Large intestine (tissue), 3 donors: ENCODE measurements around the gene PALD1. TPM values are rescaled to one million over a fixed set of nuclear protein-coding genes. Genes with fewer than 3 reads are reported as not detected.

Experiments
- DNase-seq, 2 donors: peaks; one replicate each; pipeline versions ENCODE4 v3.0.0 to v3.0.0-alpha.2; 2013
- H3K27ac ChIP-seq: one replicate; pipeline ENCODE4 v1.5.1; 2013; ENCODE audit warnings: low read length
- H3K27me3 ChIP-seq: 2 replicates; pipeline ENCODE4 v1.6.1; 2013; ENCODE audit warnings: low read length; ENCODE audit not compliant: control insufficient read depth, insufficient read depth
- H3K36me3 ChIP-seq: 2 replicates; pipeline ENCODE4 v1.6.1; 2013; ENCODE audit warnings: low read length; ENCODE audit not compliant: control insufficient read depth, insufficient read depth
- H3K4me1 ChIP-seq: one replicate; pipeline ENCODE4 v1.6.1; 2013; ENCODE audit warnings: low read length; ENCODE audit not compliant: control insufficient read depth, insufficient read depth
- H3K4me3 ChIP-seq: one replicate; pipeline ENCODE4 v1.5.1; 2013; ENCODE audit warnings: low read length
- H3K9me3 ChIP-seq: one replicate; pipeline ENCODE4 v1.6.1; 2013; ENCODE audit warnings: mild to moderate bottlenecking, low read depth, low read length, moderate library complexity; ENCODE audit not compliant: control insufficient read depth
- WGBS: methylation state at CpG from one replicate; pipeline ENCODE4 v1.1.5; 2013; ENCODE audit warnings: low lambda C conversion rate; ENCODE audit not compliant: insufficient coverage; 5-methylcytosine and 5-hydroxymethylcytosine counted together
- polyA plus RNA-seq: library from polyadenylated mRNA; unstranded; fragments of 120-200 nt; gene quantifications from one replicate; pipeline ENCODE4 v1.2.1, GENCODE V29; 2013

The PALD1 gene
- polyA plus RNA-seq, 1 donor: 6.1 TPM

GRCh38 chr10:70597856-70598815 lies 119.6 kb downstream of the PALD1 start:
- H3K4me1 ChIP-seq: peaks cover 16% of the 10 kb centered on the region
- no peak overlapping the region for H3K4me3 ChIP-seq
- H3K27me3 ChIP-seq: no peaks in the 10 kb centered on the region
- peaks cover 9% of the 10 kb centered on the region for H3K9me3 ChIP-seq
- no peaks in the 10 kb centered on the region for H3K36me3 ChIP-seq
- no CpG with 5 or more reads among the region's 34 CpGs for WGBS
- no peak overlapping the region for H3K27ac ChIP-seq
- DNase-seq: no peak

- Histone ChIP-seq H3K9me3 (peaks cover 9% of the 10 kb centered on the region), H3K36me3 (no peaks in the 10 kb centered on the region), H3K27me3 (no peaks in the 10 kb centered on the region), H3K4me3 (no peak overlapping the region), H3K27ac (no peak overlapping the region), H3K4me1 (peaks cover 16% of the 10 kb centered on the region)
- WGBS: no CpG with 5 or more reads among the region's 16 CpGs
- DNase-seq: no peak
Measured at GRCh38 chr10:70598857-70599295, 120.3 kb downstream of the PALD1 start.

GRCh38 chr10:70599319-70599718 lies 120.8 kb downstream of the PALD1 start:
- Histone ChIP-seq H3K36me3 (no peaks in the 10 kb centered on the region), H3K4me3 (no peak overlapping the region), H3K27me3 (no peaks in the 10 kb centered on the region), H3K4me1 (peaks cover 16% of the 10 kb centered on the region), H3K9me3 (peaks cover 9% of the 10 kb centered on the region), H3K27ac (no peak overlapping the region)
- DNase-seq: no peak
- 100% methylated on average over 3 of the region's 8 CpGs for WGBS

DNA sequence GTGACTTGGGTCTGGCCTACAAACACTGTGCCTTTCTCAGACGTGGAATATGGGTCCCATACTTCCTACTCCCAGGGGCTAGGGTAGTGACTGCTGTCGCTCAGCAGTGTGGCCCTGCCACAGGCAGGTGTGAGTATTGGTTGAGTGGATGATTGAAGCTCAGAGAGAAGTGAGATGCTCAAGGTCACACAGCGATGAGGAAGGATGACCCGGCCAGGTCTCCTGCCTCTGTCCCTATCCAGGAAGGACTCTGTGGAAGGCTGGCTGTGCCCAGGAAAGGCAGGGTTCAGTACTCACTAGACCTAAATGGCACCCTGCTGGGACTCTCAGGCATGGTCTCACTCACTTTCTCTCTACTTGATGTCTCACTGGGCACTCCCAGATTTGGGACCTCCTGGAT lies 121.2 kb downstream of the PALD1 start:
- H3K27me3 ChIP-seq: no peaks in the 10 kb centered on the region
- H3K4me1 ChIP-seq: peaks cover 16% of the 10 kb centered on the region
- no peaks in the 10 kb centered on the region for H3K36me3 ChIP-seq
- WGBS: no CpG with 5 or more reads among the region's 4 CpGs
- no peak overlapping the region for H3K27ac ChIP-seq
- peaks cover 9% of the 10 kb centered on the region for H3K9me3 ChIP-seq
- no peak for DNase-seq
- no peak overlapping the region for H3K4me3 ChIP-seq

- Histone ChIP-seq H3K36me3 (no peaks in the 10 kb centered on the region), H3K27ac (no peak overlapping the region), H3K4me1 (peaks cover 9% of the 10 kb centered on the region), H3K4me3 (no peak overlapping the region), H3K9me3 (peaks cover 9% of the 10 kb centered on the region), H3K27me3 (no peaks in the 10 kb centered on the region)
- no peak for DNase-seq
- WGBS: no CpG with 5 or more reads among the region's 24 CpGs
Measured at GRCh38 chr10:70600512-70601395, 122.2 kb downstream of the PALD1 start.

DNA sequence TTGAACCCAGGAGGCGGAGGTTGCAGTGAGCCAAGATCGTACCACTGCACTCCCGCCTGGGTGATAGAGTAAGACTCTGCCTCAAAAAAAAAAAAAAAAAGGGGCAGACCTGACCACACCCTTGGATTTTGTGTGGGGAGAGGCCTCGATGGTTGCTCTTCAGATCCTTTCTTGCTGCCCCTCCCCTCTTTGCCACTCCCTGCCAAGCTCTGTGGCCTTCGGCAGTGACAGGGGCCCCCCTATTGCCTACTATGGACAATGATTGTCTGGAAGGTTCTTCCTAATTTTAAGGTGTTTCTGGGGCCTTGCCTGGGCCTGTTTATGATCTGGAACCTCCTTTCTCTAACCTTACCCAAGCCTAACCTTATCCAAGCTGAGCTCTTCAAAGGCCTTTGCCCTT lies 123.2 kb downstream of the PALD1 start:
- Histone ChIP-seq H3K27me3 (no peaks in the 10 kb centered on the region), H3K4me1 (no peaks in the 10 kb centered on the region), H3K36me3 (no peaks in the 10 kb centered on the region), H3K27ac (no peak overlapping the region), H3K9me3 (peaks cover 9% of the 10 kb centered on the region), H3K4me3 (no peak overlapping the region)
- no CpG with 5 or more reads among the region's 5 CpGs for WGBS
- no peak for DNase-seq

GRCh38 chr10:70602665-70603448 lies 124.3 kb downstream of the PALD1 start, which contains the start of gene PRF1:
Gene PRF1, minus strand, starts transcription at chr10:70602741. Its CDS starts 1,839 bp downstream, at chr10:70600902.
- no peak within 1 kb of the TSS for H3K27ac ChIP-seq

GRCh38 chr10:70603449-70603801 lies 124.9 kb downstream of the PALD1 start:
- Histone ChIP-seq H3K9me3 (peaks cover 8% of the 10 kb centered on the region), H3K4me1 (no peaks in the 10 kb centered on the region), H3K27me3 (no peaks in the 10 kb centered on the region), H3K27ac (no peak overlapping the region), H3K4me3 (no peak overlapping the region), H3K36me3 (no peaks in the 10 kb centered on the region)
- no peak for DNase-seq
- WGBS: no CpG with 5 or more reads among the region's 7 CpGs

More at GRCh38 chr10:70602665-70603448, 124.3 kb downstream of the PALD1 start, which contains the start of gene PRF1:
- WGBS: no CpG with 5 or more reads among the region's 21 CpGs
- DNase-seq: peak; percentile 29 to 62
- no peak within 1 kb of the TSS for H3K4me3 ChIP-seq
- no peaks in the 10 kb centered on the region for H3K4me1 ChIP-seq
- H3K27me3 ChIP-seq: no peaks in the 10 kb centered on the region
- no peaks in the 10 kb centered on the region for H3K36me3 ChIP-seq
- H3K9me3 ChIP-seq: peaks cover 9% of the 10 kb centered on the region

- no peak for DNase-seq
- Histone ChIP-seq H3K9me3 (peaks cover 4% of the 10 kb centered on the region), H3K4me3 (no peak overlapping the region), H3K27me3 (no peaks in the 10 kb centered on the region), H3K27ac (no peak overlapping the region), H3K4me1 (no peaks in the 10 kb centered on the region), H3K36me3 (no peaks in the 10 kb centered on the region)
- WGBS: 80% methylated on average over 1 of the region's 4 CpGs
Measured at GRCh38 chr10:70604106-70604505, 125.5 kb downstream of the PALD1 start.
